GM12878 (cell line): ENCODE measurements around the gene KRT78.

Experiments
- JUNB ChIP-seq: IDR thresholded peaks from 2 replicates; pipeline ENCODE4 v1.6.1; 2016; ENCODE audit warnings: antibody characterized with exemption, mild to moderate bottlenecking
- TCF7 ChIP-seq: IDR thresholded peaks from 2 replicates; pipeline ENCODE4 v1.6.1; 2014; ENCODE audit warnings: antibody characterized with exemption, borderline replicate concordance
- TF ChIP-seq, protein P1 (sequence below), 3 experiments: IDR thresholded peaks in 2 of 3; conservative IDR thresholded peaks in 1 of 3; 2 replicates each; pipeline ENCODE4 v1.5.1; 2011; ENCODE audit warnings: low read depth in 3 of 3, low read length in 3 of 3, mild to moderate bottlenecking in 3 of 3, control low read depth in 2 of 3, moderate library complexity in 2 of 3, inconsistent platforms in 1 of 3, mixed read lengths in 1 of 3; ENCODE audit not compliant: control insufficient read depth in 2 of 3, insufficient read depth in 1 of 3; ENCODE audit errors: extremely low read depth in 1 of 3

- TF ChIP-seq, protein P1, sequence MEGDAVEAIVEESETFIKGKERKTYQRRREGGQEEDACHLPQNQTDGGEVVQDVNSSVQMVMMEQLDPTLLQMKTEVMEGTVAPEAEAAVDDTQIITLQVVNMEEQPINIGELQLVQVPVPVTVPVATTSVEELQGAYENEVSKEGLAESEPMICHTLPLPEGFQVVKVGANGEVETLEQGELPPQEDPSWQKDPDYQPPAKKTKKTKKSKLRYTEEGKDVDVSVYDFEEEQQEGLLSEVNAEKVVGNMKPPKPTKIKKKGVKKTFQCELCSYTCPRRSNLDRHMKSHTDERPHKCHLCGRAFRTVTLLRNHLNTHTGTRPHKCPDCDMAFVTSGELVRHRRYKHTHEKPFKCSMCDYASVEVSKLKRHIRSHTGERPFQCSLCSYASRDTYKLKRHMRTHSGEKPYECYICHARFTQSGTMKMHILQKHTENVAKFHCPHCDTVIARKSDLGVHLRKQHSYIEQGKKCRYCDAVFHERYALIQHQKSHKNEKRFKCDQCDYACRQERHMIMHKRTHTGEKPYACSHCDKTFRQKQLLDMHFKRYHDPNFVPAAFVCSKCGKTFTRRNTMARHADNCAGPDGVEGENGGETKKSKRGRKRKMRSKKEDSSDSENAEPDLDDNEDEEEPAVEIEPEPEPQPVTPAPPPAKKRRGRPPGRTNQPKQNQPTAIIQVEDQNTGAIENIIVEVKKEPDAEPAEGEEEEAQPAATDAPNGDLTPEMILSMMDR (IDR thresholded peaks at IDR 0.05 in 2 of 3, conservative IDR thresholded peaks at IDR 0.05 in 1 of 3; ENCODE audit: control insufficient read depth in 2 of 3, extremely low read depth in 1 of 3, insufficient read depth in 1 of 3, low read depth in 3 of 3, low read length in 3 of 3) = no peak
- TF ChIP-seq TCF7 = no peak
- no peak for TF ChIP-seq JUNB
These were observed 30.4 kb downstream of the KRT78 start for GRCh38 chr12:52818388-52818787.
